ENCODE data around the gene LOC101059915.

Gene LOC101059915

DNA sequence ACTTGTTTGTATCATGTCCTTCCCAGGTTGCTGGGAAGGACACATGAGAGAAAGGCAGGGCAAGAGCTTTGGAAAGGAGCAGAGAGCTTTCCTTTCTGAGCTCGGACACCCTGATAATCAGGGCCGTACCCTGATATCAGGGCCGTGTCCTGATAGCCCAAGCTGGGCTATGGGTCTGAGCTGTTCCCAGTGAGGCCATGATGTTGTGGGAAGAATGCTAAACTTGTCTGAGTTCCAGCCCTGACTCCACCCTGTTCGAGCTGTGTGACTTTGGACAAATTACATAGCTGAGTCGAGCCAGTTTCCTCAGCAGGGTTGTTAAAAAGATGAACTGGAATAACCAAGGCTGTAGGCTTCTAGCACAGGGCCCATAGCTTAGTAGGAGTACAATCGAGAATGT, 45.7 kb upstream of the LOC101059915 start:
- Histone ChIP-seq H3K9me3 (ENCODE audit: control insufficient read depth in 4 of 4, insufficient read depth in 3 of 4, low read length in 3 of 4) (peaks cover 0 to 2% (median 0%) of the 10 kb centered on the region in 4 donors), H3K9ac (ENCODE audit: insufficient read depth in 1 of 2, low read length in 2 of 2) (no peak overlapping the region), H3K4me3 (no peak overlapping the region), H3K4me1 (ENCODE audit: control insufficient read depth in 5 of 5, insufficient read depth in 5 of 5, low read length in 5 of 5) (peaks cover 0 to 9% (median 6%) of the 10 kb centered on the region in 5 donors), H3K27ac (ENCODE audit: low read depth in 1 of 2, low read length in 1 of 2) (peak overlapping the region in 1 of 2 donors; percentile 32), H3K36me3 (ENCODE audit: control insufficient read depth in 4 of 4, insufficient read depth in 4 of 4, low read length in 4 of 4) (no peaks in the 10 kb centered on the region), H3K27me3 (ENCODE audit: control insufficient read depth in 3 of 3, insufficient read depth in 3 of 3, low read length in 2 of 3) (no peaks in the 10 kb centered on the region)
- no peak for DNase-seq
- WGBS, 2 donors = 61 to 77% methylated on average over 6 of the region's 6 CpGs
- no peak for ATAC-seq (ENCODE audit: insufficient read depth, low FRiP score)
- TF ChIP-seq, protein P1, sequence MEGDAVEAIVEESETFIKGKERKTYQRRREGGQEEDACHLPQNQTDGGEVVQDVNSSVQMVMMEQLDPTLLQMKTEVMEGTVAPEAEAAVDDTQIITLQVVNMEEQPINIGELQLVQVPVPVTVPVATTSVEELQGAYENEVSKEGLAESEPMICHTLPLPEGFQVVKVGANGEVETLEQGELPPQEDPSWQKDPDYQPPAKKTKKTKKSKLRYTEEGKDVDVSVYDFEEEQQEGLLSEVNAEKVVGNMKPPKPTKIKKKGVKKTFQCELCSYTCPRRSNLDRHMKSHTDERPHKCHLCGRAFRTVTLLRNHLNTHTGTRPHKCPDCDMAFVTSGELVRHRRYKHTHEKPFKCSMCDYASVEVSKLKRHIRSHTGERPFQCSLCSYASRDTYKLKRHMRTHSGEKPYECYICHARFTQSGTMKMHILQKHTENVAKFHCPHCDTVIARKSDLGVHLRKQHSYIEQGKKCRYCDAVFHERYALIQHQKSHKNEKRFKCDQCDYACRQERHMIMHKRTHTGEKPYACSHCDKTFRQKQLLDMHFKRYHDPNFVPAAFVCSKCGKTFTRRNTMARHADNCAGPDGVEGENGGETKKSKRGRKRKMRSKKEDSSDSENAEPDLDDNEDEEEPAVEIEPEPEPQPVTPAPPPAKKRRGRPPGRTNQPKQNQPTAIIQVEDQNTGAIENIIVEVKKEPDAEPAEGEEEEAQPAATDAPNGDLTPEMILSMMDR (IDR thresholded peaks at IDR 0.05; ENCODE audit: control extremely low read depth, extremely low read depth) = no peak

DNA sequence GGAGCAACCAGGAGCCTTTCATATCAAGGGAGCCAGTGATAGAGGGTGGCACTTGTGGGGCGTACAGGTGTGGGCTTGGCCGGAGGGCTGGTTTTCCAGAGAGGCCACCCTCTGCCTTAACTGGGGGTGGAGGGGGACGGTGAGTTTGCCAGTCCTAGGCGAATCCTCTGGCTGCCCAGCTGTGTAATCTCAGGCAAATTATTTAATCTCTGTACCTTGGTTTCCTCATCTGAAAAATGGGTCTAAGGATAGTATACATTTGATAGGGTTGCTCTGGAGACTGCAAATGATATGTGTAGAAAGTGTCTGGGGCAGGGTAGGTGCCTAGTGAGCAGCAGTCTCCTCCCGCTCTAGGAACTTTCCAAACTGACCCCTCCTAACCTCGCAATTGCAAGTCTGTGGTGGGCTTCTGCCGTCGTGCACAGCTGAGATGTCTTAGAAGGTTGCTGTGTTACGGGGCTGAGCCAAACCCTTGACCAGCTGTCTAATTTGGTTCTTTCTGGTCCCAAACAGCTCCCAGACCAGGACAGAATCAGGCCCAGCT, 45.2 kb upstream of the LOC101059915 start:
- DNase-seq = peak in 1 of 3 donors; percentile 23
- TF ChIP-seq, protein P1 (IDR thresholded peaks at IDR 0.05; ENCODE audit: control extremely low read depth, extremely low read depth) = no peak

GRCh38 chrX:71622576-71623450, 44.5 kb upstream of the LOC101059915 start:
- Histone ChIP-seq H3K9ac (ENCODE audit: insufficient read depth in 1 of 2, low read length in 2 of 2) (no peak overlapping the region), H3K27ac (ENCODE audit: low read depth in 1 of 2, low read length in 1 of 2) (peak overlapping the region in 1 of 2 donors; percentile 59), H3K4me3 (no peak overlapping the region), H3K27me3 (ENCODE audit: control insufficient read depth in 3 of 3, insufficient read depth in 3 of 3, low read length in 2 of 3) (no peaks in the 10 kb centered on the region), H3K36me3 (ENCODE audit: control insufficient read depth in 4 of 4, insufficient read depth in 4 of 4, low read length in 4 of 4) (no peaks in the 10 kb centered on the region), H3K9me3 (ENCODE audit: control insufficient read depth in 4 of 4, insufficient read depth in 3 of 4, low read length in 3 of 4) (peaks cover 0 to 1% (median 0%) of the 10 kb centered on the region in 4 donors), H3K4me1 (ENCODE audit: control insufficient read depth in 5 of 5, insufficient read depth in 5 of 5, low read length in 5 of 5) (peaks cover 0 to 10% (median 6%) of the 10 kb centered on the region in 5 donors)
- TF ChIP-seq, protein P1 (IDR thresholded peaks at IDR 0.05; ENCODE audit: control extremely low read depth, extremely low read depth) = no peak
- DNase-seq (peak; percentile 86 to 92 (median 89)), ATAC-seq (ENCODE audit: insufficient read depth, low FRiP score) (peak; percentile 86)
- WGBS, 2 donors = 23 to 29% methylated on average over 13 of the region's 13 CpGs

More for the DNA sequence above, 45.2 kb upstream of the LOC101059915 start:
- WGBS, 2 donors = 86 to 92% methylated on average over 9 of the region's 9 CpGs
- ATAC-seq (ENCODE audit: insufficient read depth, low FRiP score) = no peak
- H3K4me3 ChIP-seq = no peak overlapping the region
- no peaks in the 10 kb centered on the region for H3K27me3 ChIP-seq (ENCODE audit: control insufficient read depth in 3 of 3, insufficient read depth in 3 of 3, low read length in 2 of 3)
- H3K9me3 ChIP-seq (ENCODE audit: control insufficient read depth in 4 of 4, insufficient read depth in 3 of 4, low read length in 3 of 4) = peaks cover 0 to 1% (median 0%) of the 10 kb centered on the region in 4 donors
- H3K36me3 ChIP-seq (ENCODE audit: control insufficient read depth in 4 of 4, insufficient read depth in 4 of 4, low read length in 4 of 4) = no peaks in the 10 kb centered on the region
- H3K27ac ChIP-seq (ENCODE audit: low read depth in 1 of 2, low read length in 1 of 2) = peak overlapping the region in 1 of 2 donors; percentile 59
- peaks cover 0 to 12% (median 6%) of the 10 kb centered on the region in 5 donors for H3K4me1 ChIP-seq (ENCODE audit: control insufficient read depth in 5 of 5, insufficient read depth in 5 of 5, low read length in 5 of 5)
- no peak overlapping the region for H3K9ac ChIP-seq (ENCODE audit: insufficient read depth in 1 of 2, low read length in 2 of 2)

Data from lung (tissue), 11 donors.